HG03159 (cell line): ENCODE measurements around the gene SLC4A9.

Experiments
- ATAC-seq: cut with Tn5 transposase; IDR thresholded peaks from one replicate; pipeline ENCODE4 v1.9.1; 2021; ENCODE audit warnings: mild to moderate bottlenecking, moderate library complexity; ENCODE audit not compliant: unreplicated experiment

The SLC4A9 gene

GRCh38 chr5:140360101-140360500, at the start of gene SLC4A9:
Gene SLC4A9, plus strand, starts transcription at chr5:140360194. Its CDS starts 43 bp downstream, at chr5:140360237.
- no peak for ATAC-seq

GRCh38 chr5:140310434-140310833, 49.6 kb upstream of the SLC4A9 start:
- no peak for ATAC-seq

GRCh38 chr5:140311011-140311467, 49.0 kb upstream of the SLC4A9 start:
- no peak for ATAC-seq

GRCh38 chr5:140312067-140312790, 47.8 kb upstream of the SLC4A9 start:
- ATAC-seq = no peak

- ATAC-seq = no peak
These were observed 47.2 kb upstream of the SLC4A9 start for GRCh38 chr5:140312791-140313189.

- no peak for ATAC-seq
These were observed 42.1 kb upstream of the SLC4A9 start for GRCh38 chr5:140317859-140318258.

GRCh38 chr5:140318792-140319191, 41.2 kb upstream of the SLC4A9 start:
- ATAC-seq = no peak

GRCh38 chr5:140319833-140320232, 40.2 kb upstream of the SLC4A9 start:
- no peak for ATAC-seq

GRCh38 chr5:140321796-140322195, 38.2 kb upstream of the SLC4A9 start:
- ATAC-seq = no peak

GRCh38 chr5:140322751-140323731, 37.0 kb upstream of the SLC4A9 start:
- ATAC-seq = no peak

- ATAC-seq = no peak
These were observed 35.9 kb upstream of the SLC4A9 start for GRCh38 chr5:140324041-140324600.

- no peak for ATAC-seq
These were observed 35.3 kb upstream of the SLC4A9 start for GRCh38 chr5:140324617-140325241.

GRCh38 chr5:140325486-140325885, 34.5 kb upstream of the SLC4A9 start:
- no peak for ATAC-seq

GRCh38 chr5:140327589-140327988, 32.4 kb upstream of the SLC4A9 start:
- no peak for ATAC-seq

GRCh38 chr5:140328036-140328764, 31.8 kb upstream of the SLC4A9 start:
- no peak for ATAC-seq

GRCh38 chr5:140329739-140330481, 30.1 kb upstream of the SLC4A9 start:
- ATAC-seq = no peak

GRCh38 chr5:140331638-140332037, 28.4 kb upstream of the SLC4A9 start:
- ATAC-seq = no peak

GRCh38 chr5:140336388-140336787, 23.6 kb upstream of the SLC4A9 start:
- no peak for ATAC-seq

GRCh38 chr5:140337880-140338279, 22.1 kb upstream of the SLC4A9 start:
- no peak for ATAC-seq

- no peak for ATAC-seq
These were observed 21.7 kb upstream of the SLC4A9 start for GRCh38 chr5:140338336-140338735.
